ENCODE data around the gene COQ4.

The COQ4 gene

DNA sequence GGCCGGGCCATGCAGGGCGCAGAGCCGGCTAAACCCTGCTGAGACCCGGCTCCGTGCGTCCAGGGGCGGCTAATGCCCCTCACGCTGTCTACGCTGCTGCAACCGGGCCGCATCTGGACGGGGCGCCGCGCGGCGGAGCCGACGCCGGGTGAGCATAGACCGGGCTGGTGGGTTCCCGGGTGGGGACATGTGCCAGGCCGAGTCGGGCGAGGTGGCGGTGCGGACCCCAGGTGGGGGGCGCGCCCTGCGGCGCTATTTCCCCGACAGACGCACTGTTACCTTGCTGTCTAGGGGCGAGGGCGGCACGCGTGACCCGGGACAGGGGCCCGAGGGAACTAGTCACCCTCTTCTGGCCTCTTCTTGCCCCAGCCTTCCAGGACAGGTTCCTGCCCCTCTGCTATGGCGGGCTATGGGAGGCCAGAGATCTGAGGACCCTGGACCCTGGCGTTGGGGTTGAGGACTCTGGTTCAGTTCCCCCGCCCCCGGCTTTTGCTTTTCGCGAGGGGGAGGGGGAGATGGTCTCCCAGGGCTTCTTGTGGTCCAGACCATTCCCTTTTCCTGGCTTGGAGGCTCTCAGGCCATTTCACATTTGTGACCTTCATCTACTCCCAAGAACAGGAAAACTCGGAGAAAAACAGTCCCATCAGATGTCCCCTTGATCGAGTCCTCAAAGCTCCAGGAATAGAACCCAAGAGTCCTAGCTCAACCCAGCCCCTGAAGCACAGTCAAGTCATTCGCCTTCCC lies 18.2 kb downstream of the COQ4 start:
- DNase-seq (ENCODE audit: low read depth), result peak; percentile 31

DNA sequence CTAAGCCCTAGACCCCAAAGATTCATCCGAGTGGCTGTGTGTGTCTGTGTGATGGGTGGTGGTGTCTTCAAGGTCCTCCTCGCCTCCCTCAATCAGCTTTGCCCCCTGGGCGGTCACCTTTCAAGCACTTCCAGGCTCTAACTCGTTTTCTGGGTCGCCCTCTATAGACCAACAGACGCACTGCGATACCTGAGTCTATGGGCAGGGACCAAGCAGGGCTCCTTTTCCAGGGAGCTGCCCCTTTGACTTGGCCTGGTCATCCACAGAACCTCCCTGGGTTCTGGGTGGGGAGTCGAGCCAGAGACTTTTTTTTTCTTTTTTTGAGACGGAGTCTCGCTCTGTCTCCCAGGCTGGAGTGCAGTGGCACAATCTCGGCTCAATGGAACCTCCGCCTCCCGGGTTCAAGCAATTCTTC lies 18.8 kb downstream of the COQ4 start:
- DNase-seq (ENCODE audit: low read depth), result peak; percentile 85

DNA sequence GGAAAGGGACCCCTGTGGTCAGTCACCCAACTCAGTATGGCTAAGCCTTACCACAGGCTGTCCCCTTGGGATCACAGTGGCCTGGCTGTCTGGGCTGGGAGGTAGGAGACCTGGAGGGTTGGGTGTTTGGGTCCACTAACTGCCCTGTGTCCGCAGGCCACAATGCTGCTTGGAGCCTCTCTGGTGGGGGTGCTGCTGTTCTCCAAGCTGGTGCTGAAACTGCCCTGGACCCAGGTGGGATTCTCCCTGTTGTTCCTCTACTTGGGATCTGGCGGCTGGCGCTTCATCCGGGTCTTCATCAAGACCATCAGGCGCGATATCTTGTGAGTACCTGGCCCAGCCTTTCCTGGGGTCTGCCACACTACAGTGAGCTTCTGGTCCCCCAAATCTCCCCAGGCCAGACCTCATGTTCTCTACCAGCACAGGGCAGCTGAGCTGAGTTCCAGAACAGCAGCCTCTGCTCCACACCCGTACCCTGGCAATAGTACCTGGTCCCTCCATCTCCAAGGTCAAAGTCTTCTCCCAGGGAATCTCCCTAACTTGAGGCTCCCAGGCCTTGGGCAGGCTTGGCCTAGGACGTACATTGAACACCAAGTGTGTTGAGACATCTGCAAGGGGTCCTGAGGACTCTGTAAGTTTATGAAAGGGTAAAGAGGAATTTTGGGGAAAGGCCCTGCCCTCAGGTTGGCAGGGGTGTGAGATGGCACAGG lies 20.5 kb downstream of the COQ4 start:
- DNase-seq (ENCODE audit: low read depth), result no peak

DNA sequence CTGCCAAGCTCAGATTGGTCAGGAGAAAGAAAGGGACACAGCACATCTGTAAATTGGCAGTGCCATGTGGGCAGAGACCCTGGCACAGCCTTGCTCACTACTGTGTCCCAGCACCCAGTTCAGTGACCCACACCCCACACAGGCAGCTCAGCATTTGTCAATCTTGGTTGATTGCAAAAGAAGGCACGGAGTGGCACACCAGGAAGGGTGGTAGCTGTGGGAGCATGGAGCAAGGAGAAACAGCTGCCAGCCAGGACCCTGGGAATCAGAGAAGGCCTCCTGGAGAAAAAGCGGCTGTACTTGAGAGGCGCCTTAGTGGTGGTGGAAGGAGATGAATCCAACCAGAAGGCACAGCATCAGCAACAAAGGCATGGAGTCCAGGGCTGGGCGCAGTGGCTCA lies 21.2 kb downstream of the COQ4 start:
- DNase-seq (ENCODE audit: low read depth), result no peak

DNA sequence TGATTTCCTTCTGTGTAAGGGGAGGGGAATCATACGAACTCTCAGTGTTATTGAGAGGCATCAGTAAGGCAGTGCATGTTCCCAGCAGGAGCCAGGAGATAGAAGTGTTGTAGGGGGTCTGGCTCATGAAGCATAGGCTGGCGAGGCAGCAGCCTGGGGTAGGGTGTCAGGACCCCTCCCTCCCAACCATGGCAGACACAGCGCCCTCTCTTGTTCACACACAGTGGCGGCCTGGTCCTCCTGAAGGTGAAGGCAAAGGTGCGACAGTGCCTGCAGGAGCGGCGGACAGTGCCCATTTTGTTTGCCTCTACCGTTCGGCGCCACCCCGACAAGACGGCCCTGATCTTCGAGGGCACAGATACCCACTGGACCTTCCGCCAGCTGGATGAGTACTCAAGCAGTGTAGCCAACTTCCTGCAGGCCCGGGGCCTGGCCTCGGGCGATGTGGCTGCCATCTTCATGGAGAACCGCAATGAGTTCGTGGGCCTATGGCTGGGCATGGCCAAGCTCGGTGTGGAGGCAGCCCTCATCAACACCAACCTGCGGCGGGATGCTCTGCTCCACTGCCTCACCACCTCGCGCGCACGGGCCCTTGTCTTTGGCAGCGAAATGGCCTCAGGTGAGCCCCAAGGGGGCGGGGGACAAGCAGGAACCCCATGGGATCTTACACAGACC lies 22.4 kb downstream of the COQ4 start:
- DNase-seq (ENCODE audit: low read depth), result no peak

DNA sequence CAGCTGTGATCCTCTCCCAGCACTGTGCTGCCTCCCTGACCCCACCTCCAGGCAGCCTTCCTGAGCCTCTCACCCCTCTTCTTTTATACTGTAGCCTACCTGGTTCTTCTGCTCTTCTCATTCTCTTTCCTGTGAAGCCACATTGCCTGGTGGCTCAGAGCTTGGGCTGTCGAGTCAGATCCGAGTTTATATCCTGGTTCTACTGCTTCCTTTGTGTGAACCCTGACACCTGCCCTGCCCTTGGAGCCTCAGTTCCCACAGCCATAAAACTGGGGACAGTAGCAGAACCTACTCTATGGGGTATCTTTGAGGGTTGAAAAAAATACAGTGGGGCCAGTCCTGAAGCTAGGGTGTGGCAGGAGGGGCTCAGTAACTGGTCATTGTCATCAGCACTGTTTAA lies 26.5 kb downstream of the COQ4 start:
- no peak for DNase-seq (ENCODE audit: low read depth)

DNA sequence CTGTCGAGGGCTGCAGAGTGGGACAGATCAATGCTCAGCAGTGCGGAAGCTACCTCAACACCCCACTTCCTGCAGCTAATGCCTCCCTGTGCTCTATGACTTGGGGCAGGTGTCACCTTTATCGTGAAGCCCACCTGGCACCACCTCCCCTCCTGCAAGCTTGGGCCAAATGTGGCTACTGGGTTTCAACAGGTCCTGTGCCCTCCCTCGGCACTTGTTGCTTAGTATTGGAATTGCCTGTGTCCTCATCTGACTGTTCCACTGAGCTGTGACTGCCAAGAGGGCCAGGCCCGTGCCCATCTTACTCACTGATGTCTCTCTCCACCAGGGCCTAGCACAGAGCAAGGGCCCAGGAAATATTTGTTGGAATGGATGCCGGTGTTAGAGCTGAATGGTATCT lies 27.1 kb downstream of the COQ4 start:
- DNase-seq (ENCODE audit: low read depth), result no peak

DNA sequence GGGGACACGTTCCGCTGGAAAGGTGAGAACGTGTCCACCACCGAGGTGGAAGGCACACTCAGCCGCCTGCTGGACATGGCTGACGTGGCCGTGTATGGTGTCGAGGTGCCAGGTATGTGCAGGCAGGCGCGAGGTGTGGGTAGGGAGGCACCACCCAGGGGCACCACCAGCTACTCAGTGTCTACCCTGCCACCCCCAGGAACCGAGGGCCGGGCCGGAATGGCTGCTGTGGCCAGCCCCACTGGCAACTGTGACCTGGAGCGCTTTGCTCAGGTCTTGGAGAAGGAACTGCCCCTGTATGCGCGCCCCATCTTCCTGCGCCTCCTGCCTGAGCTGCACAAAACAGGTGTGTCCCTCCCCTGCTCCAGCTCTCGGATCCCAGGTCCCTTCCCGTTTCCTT lies 32.8 kb downstream of the COQ4 start:
- DNase-seq (ENCODE audit: low read depth), result no peak

DNA sequence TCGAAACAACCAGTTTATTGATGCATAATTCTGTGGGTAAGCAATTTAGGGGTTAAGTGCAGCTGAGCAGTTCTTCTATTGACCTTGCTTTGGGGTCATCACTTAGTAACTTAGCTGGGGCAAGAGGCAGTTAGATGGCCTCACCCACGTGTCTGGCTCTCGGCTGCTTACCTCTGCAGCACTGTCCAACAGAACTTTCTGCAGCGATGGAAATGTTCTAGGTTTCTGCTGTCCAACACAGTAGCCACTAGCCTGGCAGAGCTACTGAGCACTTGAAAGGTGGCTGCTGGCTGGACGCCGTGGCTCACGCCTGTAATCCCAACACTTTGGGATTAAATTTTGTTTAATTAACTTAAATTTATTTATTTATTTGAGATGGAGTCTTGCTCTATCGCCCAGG lies 35.5 kb downstream of the COQ4 start:
- no peak for DNase-seq (ENCODE audit: low read depth)

DNA sequence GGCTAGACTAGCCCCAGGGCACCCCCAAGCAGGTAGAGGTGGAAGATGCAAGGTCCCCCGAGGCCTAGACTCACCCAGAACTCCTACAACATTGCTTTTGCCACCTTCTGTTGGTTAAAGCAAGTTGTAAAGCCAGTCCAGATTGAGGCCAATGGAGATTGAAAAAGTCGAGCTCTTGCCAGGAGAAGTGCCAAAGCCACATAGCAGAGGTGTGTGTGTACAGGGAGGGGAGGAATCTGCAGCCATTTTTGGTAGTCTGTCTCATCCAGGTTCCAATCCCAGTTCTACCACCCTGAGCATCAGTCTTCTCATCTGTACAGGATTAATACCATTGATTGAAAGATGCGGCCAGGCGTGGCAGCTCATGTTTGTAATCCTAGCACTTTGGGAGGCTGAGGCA lies 36.2 kb downstream of the COQ4 start:
- DNase-seq (ENCODE audit: low read depth), result no peak

DNA sequence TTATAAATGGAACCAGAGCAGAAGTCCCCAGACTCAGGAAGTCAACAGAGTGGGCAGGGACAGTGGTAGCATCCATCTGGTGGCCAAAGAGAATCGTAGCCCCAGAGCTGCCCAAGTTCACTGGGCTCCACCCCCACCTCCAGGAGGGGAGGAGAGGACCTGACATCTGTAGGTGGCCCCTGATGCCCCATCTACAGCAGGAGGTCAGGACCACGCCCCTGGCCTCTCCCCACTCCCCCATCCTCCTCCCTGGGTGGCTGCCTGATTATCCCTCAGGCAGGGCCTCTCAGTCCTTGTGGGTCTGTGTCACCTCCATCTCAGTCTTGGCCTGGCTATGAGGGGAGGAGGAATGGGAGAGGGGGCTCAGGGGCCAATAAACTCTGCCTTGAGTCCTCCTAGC lies 38.2 kb downstream of the COQ4 start:
- DNase-seq (ENCODE audit: low read depth), result no peak

DNA sequence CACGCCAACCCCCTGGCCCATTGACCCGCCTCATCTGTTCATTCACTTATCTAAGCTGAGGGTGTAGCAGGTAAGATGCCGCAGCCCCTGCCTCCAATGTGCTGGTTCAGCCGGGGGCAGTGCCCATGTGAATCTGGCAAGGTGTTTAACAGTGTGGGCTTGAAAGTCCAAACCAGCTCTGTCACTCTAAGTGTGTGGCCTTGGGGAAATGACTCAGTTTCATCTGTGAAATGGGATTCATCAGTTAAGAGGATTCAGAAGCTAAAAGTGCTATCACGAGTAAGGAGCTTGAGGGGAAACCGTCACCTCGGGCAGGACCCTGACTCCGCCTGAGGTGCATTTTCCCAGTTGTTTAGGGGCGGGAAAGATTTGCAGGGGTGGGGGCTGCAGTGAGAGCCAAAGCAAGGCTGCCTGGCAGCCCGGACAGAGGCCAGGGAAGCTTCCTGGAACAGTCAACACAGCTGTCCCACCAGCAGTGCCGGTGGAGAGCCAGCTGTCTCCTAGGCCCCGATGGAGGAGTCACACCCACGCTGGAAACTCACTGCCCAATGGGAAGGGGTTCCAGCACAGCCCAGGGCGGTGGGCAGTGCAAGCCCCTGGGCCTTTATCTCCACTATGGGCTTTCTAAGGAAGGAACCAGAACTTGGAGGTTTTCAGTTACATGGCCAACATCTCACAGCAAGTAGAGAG lies 38.8 kb downstream of the COQ4 start:
- DNase-seq (ENCODE audit: low read depth), result peak; percentile 47

DNA sequence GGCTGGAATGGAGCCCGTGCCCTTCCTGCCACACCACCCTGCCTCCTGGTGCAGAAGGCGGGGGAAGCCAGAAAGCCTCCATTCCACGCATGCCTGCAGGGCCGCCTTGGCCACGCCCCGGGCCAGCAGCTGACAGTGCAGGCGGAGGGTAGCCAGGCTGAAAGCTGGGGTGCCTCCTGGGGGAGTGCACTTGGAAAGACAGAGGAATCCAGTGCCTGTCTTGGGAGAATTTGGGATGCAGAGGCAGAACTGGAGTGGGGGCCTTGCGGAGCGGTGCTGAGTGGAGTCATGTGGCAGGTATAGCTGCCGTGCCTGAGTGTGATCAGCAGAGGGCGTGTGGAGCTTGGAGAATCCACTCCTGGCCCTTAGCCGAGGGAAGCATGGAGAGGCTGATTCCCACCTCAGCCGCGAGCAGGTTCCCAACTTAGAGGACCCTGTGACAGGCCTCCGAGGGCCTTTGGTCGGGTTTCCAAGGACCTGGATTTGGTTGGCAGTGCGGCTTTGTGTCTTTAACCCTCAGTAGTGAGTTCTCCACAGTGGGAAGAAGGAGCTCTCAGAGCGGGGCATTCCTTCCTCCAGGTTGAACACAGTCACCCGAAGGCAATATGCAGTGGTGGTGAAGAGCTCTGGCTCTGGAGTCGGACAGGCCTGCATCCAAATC lies 39.5 kb downstream of the COQ4 start:
- peak; percentile 89 for DNase-seq (ENCODE audit: low read depth)

DNA sequence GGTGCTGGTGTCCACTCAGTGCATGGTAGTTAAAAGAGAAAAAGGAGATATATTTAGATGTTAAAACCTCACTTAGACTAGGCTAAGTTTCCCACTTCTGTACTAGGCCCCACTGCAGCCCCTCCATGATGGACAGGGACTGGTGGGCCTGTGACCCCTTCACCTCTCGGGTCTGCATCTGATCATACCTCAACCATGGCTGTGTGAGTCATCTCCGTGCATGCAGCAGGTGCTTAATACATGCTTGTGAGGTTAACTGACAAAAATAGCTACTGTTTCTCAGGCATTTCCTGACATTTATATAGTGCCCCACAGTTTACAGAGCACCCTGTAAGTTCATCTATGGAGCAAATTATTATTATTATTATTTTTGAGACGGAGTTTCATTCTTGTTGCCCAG lies 40.1 kb downstream of the COQ4 start:
- DNase-seq (ENCODE audit: low read depth), result no peak

DNA sequence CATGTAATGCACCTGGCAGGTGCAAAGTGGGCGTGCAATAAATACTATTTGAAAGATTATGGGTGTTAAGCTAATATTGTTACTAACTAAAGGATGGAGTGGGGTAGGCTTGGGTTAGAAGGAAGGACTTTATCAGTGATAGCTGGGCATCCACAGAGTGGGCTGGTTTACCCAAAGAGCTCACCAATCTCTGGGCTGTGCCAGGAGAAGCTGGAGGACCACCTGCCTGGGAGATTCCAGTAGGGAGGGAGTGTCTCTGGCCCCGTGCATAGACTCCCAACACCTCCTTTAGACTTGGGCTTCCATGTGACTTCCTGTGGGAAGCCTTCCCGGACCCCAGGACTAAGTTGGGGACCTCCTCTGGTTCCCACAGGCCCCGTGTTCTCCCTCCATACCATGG lies 42.9 kb downstream of the COQ4 start:
- no peak for DNase-seq (ENCODE audit: low read depth)

DNA sequence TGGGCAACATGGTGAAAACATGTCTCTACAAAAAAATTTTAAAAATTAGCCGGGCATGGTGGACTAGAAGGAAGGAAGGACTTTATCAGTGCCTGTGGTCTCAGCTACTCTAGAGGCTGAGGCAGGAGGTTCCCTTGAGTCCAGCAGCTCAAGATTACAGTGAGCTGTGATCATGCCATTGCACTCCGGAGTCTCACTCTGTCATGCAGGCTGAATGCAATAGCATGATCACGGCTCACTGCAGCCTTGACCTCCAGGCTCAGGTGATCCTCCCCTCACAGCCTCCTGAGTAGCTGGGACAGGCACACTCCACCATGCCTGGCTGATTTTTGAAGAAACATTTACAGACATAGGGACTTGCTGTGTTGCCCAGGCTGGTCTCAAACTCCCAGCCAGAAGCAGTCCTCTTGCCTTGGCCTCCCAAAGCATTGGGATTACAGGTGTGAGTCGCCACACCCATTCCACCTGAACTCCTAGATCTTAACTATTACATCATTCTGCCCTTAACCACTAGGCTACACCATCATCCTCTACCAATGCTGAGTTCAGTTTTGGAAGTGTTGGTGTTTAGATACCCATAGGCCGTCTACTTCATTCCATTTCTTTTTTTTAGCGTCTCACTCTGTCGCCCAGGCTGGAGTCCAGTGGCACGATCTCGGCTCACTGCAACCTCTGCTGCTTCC lies 46.5 kb downstream of the COQ4 start:
- DNase-seq (ENCODE audit: low read depth), result no peak

DNA sequence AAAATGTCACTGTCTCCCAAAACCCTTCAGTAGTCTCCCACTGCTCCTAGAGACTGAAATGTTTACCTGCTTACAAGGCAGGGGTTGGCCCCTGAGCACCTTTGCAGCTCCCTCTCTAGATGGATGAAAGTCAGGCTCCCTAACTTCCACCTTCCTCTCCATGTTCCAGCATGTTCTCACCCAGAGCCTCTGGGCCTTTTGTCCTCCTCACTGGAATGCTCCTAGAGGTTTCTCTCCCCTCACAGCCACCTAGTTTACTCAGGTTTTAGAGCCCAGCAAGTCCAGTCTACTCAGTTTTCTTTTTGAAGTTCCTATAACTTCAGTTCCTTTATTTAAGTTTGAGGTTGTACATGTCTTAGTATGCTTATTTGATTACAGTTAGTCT lies 47.7 kb downstream of the COQ4 start:
- DNase-seq (ENCODE audit: low read depth), result no peak

DNA sequence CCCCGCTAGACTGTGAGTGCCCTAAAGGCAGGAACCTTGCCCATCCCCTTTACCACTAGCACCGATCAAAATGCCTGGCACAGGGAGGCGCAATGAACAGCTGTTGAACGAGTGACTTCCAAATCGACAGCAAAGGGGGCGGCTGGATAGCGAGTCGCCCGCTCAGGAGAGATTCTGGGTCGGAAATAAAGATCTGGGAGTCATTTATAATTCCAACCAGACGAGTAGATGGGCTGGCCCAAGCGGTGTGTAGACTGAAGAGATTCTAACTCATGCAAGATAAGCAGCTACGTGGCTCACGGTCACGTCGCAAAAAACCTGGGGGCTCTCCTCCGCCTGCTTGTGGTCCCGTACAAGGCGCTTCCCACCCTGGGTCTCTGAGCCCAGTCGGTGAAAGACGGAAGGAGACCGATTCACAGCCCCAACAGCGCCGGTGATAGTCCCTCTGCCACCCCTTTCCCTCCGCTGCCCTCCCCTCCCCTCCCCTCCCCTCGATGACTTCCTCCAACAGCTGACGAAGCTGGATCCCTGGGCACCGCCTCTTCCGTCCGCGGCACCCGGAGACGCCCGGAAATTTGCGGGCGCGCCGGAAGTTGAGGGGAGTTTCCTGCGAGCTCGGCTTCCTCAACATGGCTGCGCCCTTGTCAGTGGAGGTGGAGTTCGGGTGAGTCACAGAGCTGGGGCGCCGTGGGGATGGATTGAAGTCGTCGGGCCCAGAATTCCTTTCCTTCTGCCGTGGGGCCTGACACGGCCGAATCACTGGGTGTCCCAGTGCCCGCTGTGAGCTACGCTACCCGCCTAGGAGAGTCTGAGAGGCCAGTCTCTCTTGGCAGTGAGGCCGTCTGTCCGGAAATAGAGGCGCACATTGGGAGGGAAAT lies 48.4 kb downstream of the COQ4 start, which contains the start of gene URM1:
Gene URM1, plus strand, starts transcription at position 623 of the 878 bp plus-strand sequence. Its CDS starts 7 bp downstream, at position 630.
- peak; percentile 99 for DNase-seq (ENCODE audit: low read depth)

DNA sequence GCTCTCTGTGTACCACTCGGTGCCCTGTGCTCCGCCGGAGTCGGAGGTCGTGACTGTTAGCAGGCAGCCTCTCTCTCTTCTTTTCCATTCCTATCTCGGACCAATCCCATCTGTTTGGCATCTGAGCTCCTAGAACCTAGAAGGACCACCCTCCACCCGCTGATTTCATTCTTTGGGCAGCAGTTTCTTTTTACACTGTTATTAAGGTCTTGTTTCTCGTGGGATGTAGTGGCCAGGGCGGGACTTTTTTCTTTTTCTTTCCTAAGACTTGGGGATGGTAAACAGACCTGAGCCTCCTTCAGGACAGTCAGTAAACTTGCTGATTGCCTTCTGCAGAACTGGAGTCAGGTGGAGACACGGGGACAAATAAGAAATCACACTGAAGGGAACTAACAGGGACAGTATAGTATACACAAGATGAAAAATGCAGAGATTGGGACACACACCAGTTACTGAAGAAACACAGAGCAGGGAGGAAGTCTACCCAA lies 49.0 kb downstream of the COQ4 start:
- DNase-seq (ENCODE audit: low read depth), result peak; percentile 28

DNA sequence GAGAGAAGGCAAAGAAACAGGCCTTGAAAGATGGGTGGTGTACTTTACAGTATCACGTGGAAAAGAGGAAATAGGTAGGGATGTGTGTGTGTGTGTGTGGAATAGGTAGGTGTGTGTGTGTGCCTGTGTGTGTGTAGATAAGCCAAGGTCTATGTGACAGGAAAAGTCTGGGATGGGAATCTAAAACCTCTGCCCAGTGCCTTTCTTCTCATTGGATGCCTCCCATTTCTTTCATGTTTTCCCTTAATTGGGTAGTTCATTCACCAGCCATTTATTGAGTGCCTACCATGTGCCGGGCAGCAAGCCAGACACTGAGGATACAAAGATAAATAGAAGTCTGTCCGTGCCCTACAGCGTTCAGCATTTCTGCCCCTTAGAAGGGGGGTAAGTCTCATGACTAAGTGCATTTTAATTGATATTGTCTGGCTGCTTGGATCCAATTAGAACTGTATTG lies 49.6 kb downstream of the COQ4 start:
- peak; percentile 44 for DNase-seq (ENCODE audit: low read depth)

All from ELR (cell line).